Immature natural killer cell (primary cell): Measurements from ENCODE around the gene SH2D5. TPM values are rescaled to one million over a fixed set of nuclear protein-coding genes. Genes with fewer than 3 reads are reported as not detected.

Experiments used
- DNase-seq, 3 donors: peaks; one replicate each; pipeline ENCODE4 v3.0.0; 2022; ENCODE audit warnings: mixed read lengths in 1 of 3
- H3K27ac Mint-ChIP-seq, 6 donors: one replicate each; pipeline ENCODE4 v1.8.0; 2020; ENCODE audit warnings: mixed read lengths in 6 of 6, mild to moderate bottlenecking in 5 of 6, inconsistent platforms in 4 of 6, moderate library complexity in 3 of 6
- H3K27me3 Mint-ChIP-seq, 3 donors: one replicate each; pipeline ENCODE4 v1.8.0; 2020 to 2021; ENCODE audit warnings: low read depth in 3 of 3, mild to moderate bottlenecking in 3 of 3, mixed read lengths in 3 of 3, moderate library complexity in 3 of 3, inconsistent platforms in 1 of 3
- H3K36me3 Mint-ChIP-seq, 3 donors: one replicate each; pipeline ENCODE4 v1.8.0; 2020; ENCODE audit warnings: mixed read lengths in 3 of 3, inconsistent platforms in 2 of 3, mild to moderate bottlenecking in 2 of 3
- H3K4me1 Mint-ChIP-seq, 2 donors: one replicate each; pipeline ENCODE4 v1.8.0; 2020; ENCODE audit warnings: inconsistent platforms in 2 of 2, mild to moderate bottlenecking in 2 of 2, mixed read lengths in 2 of 2, moderate library complexity in 1 of 2
- H3K4me3 Mint-ChIP-seq, 5 donors: one replicate each; pipeline ENCODE4 v1.8.0; 2020; ENCODE audit warnings: mild to moderate bottlenecking in 5 of 5, mixed read lengths in 5 of 5, inconsistent platforms in 3 of 5, moderate library complexity in 3 of 5
- H3K9me3 Mint-ChIP-seq, 6 donors: one replicate each; pipeline ENCODE4 v1.8.0; 2020; ENCODE audit warnings: mild to moderate bottlenecking in 6 of 6, mixed read lengths in 6 of 6, inconsistent platforms in 4 of 6, moderate library complexity in 3 of 6
- polyA plus RNA-seq, 3 donors: library from polyadenylated mRNA; unstranded; fragments of 300-500 nt; fragmentation: Illumina TruSeq; gene quantifications; one replicate each; pipeline ENCODE4 v1.2.3, GENCODE V29; 2021

The SH2D5 gene
- polyA plus RNA-seq, 3 donors from 2014 or later: not detected

DNA sequence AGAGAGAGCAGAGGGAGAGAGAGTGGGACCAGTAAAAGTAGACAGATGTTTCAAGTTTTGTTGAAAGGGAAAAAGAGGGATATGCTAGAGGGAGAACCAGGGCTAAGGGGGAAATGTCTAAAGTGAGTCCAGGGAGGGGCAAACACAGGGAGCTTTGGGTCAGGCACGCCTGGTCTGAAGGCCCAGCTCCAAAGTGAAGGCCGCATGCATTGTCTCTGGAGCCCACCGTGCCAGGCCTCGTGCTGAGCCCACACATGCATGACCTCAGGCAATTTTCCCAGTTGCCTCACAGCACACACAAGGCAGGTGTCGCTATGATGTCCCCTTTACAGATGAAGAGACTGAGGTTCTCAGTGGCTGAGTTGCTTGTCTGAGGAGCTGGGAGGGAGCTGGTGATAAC lies 30.7 kb downstream of the SH2D5 start:
- no peak overlapping the region for H3K27ac Mint-ChIP-seq
- H3K36me3 Mint-ChIP-seq: no peaks in the 10 kb centered on the region
- peaks cover 0 to 2% of the 10 kb centered on the region in 2 donors for H3K4me1 Mint-ChIP-seq
- peaks cover 2 to 5% (median 3%) of the 10 kb centered on the region in 3 donors for H3K27me3 Mint-ChIP-seq
- no peaks in the 10 kb centered on the region for H3K9me3 Mint-ChIP-seq
- no peak overlapping the region for H3K4me3 Mint-ChIP-seq
- DNase-seq: no peak

DNA sequence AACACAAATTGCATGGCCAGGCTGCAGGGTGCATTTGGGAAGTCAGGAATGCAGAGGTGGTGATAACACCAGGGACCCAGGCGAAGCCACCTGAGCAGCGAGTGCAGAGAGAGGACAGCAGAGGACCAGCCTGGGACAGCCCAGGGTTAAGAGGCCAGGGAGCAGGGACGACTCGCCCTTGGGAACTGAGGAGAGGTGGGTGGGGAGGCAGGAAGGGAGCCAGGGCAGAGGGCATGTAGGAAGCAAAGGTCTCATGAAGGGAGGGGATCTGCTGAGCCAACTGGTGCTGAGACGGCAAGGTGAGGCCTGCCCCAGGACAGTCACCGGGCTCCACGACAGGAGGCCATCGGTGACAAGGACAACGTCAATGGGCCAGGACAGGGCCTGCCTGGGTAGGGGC lies 31.1 kb downstream of the SH2D5 start:
- no peak for DNase-seq
- Mint-ChIP-seq H3K4me3 (no peak overlapping the region), H3K4me1 (peaks cover 1 to 3% of the 10 kb centered on the region in 2 donors), H3K36me3 (no peaks in the 10 kb centered on the region), H3K27ac (no peak overlapping the region), H3K27me3 (peaks cover 3 to 5% (median 4%) of the 10 kb centered on the region in 3 donors), H3K9me3 (no peaks in the 10 kb centered on the region)

DNA sequence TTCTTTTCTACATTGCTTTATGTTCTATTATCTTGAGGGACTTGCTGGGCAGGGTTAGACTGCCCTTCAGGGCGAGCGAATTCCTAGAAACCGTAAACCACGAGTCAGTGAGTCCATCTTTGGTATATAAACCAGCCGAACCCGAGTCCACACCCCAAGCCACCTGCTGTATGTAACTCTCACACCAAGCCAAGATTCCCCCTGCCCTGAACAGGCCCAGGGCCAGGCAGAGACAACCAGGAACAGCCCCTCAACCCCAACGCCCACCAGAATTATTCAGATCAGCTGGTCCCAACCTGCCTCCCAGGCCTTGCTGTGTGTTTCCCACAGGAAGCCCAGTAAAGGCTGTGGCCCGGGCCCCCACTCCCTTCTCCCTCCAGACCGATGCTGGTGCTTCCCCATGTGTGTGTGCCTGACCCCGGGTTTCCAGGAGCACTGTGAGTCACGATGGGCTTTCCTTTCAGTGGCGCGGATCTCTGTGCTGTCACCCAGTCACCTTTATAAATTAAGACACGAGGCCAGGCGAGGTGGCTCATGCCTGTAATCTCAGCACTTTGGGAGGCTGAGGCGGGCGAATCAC lies 31.8 kb downstream of the SH2D5 start:
- DNase-seq: no peak
- Mint-ChIP-seq H3K27ac (no peak overlapping the region), H3K36me3 (no peaks in the 10 kb centered on the region), H3K9me3 (no peaks in the 10 kb centered on the region), H3K27me3 (peaks cover 5 to 8% (median 6%) of the 10 kb centered on the region in 3 donors), H3K4me3 (no peak overlapping the region), H3K4me1 (peaks cover 5 to 6% of the 10 kb centered on the region in 2 donors)

DNA sequence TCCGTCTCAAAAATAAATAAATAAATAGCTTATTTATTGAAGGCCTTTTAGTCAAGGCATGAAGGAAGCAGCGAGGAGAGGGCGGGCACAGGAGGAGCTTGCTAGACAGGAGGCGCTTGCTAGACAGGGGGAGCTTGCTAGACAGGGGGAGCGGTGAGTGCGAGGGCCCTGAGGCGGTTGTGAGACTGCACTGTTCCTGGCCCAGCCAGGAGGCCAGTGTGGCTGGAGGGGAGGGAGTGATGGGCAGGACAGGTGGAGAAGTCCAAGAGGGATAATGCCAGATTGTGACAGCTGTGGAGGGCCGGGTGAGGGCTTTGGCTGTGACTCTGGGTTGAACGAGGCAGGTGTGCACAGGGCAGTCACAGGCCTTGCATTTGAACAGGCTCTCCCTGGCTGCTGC lies 32.9 kb downstream of the SH2D5 start:
- Mint-ChIP-seq H3K27ac (peak overlapping the region in 1 of 6 donors; percentile 86), H3K36me3 (no peaks in the 10 kb centered on the region), H3K4me1 (peaks cover 5 to 6% of the 10 kb centered on the region in 2 donors), H3K9me3 (no peaks in the 10 kb centered on the region), H3K4me3 (no peak overlapping the region), H3K27me3 (peaks cover 5 to 8% (median 7%) of the 10 kb centered on the region in 3 donors)
- DNase-seq: no peak

DNA sequence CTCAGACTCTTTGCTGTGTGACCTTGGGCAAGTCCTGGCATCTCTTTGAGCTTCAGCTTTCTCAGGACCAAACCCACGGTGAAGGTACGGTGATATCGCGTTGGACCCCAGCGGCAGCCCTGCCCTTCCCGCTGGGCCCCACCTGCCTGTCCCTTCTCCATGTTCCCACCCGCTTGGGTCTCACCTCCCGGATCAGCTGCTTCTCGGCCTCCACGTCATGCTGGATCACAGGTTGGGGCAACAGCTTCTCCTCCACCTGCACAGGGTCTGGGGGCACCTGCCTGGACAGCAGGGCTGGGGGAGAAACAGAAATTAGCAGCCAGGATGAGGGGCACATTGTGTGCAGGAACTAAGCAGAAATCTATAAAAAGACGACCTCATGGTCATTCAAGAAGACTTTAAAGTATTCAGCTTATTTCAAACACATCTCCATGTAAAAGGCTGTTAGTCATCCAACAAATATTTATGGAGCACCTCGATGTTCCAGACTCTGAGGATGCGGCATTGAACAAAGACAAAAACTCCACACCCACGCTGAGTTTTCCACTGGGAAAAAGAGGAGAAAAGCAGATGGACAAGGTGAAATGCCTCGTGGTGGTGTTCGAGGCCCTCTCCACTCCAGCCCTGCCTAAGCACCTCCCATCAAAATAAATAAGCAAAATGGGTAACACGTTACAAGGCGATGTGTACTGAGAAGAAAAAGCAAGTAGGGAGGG lies 34.1 kb downstream of the SH2D5 start:
- Mint-ChIP-seq H3K27ac (no peak overlapping the region), H3K4me1 (peaks cover 5 to 6% of the 10 kb centered on the region in 2 donors), H3K9me3 (no peaks in the 10 kb centered on the region), H3K27me3 (peaks cover 5 to 7% (median 6%) of the 10 kb centered on the region in 3 donors), H3K36me3 (no peaks in the 10 kb centered on the region), H3K4me3 (peak overlapping the region in 3 of 5 donors; percentile 24 to 49 (median 40))
- DNase-seq: no peak

DNA sequence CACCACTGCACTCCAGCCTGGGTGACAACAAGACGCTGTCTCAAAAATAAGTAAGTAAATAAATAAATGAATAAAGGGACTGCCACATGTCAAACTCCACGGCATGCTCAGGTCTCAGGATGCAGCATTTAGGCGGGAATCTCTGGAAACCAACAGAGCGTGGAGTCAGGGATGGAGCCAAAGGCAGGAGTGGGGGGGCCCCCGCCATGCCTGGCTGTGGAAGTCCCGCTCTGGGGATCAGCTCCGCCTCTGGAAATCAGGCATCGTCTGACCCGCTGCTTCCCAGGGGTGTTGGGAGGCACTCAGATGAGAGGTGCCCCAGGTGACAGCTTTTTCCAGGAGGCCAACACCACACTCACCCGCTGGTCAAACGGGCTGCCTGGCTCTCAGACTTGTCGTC lies 34.9 kb downstream of the SH2D5 start:
- Mint-ChIP-seq H3K27me3 (peaks cover 5 to 7% (median 5%) of the 10 kb centered on the region in 3 donors), H3K4me1 (peaks cover 5 to 6% of the 10 kb centered on the region in 2 donors), H3K27ac (no peak overlapping the region), H3K9me3 (no peaks in the 10 kb centered on the region), H3K4me3 (peak overlapping the region in 2 of 5 donors; percentile 49 to 91), H3K36me3 (no peaks in the 10 kb centered on the region)
- DNase-seq: no peak

DNA sequence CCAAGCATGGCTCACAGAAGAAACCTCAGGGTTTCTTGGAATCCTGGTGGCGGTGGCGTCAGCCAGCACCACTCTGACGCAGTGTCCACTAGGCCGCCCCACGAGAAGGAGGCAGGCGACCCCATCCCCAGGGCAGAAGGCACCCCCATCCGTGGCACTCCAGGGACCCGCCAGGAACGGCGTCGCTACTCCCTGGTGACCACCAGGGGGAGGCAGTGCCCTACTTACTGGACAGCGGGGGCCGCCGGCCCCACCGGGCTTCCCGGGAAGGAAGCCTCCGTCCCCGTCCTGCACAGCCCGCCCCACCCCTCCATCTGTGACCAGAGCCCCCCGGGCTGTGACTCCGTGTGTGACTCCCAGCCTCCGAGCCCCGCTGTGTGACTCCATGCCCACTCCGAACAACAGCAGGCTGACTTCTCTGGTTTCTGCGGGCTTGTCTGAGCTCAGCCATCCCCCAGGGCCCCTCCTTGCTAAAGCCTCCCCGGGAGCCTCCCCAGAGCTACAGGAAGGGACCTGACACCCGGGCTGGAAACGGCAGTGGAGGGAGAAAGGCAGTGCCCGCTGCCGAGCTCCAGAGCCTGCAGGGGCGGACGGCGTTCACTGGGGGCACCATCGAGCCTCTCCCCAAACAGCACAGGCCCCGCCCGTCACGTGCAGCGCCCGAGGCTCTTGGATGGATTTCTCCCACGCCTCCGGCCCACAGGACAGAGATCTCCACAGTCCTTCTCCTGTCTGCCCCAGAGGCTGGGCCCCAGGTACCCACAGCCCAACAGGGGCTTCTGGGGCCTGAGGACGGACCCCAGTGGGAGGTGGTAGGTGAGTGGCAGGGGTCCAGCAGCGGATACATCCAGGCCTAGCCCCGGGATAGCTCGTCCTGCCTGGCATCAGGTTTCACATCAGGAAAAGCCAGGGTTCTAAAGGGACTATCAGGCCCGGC lies 35.8 kb downstream of the SH2D5 start:
- Mint-ChIP-seq H3K4me1 (peaks cover 5 to 6% of the 10 kb centered on the region in 2 donors), H3K4me3 (peak overlapping the region; percentile 86 to 93 (median 89)), H3K9me3 (no peaks in the 10 kb centered on the region), H3K36me3 (no peaks in the 10 kb centered on the region), H3K27me3 (peaks cover 5 to 6% (median 6%) of the 10 kb centered on the region in 3 donors), H3K27ac (peak overlapping the region in 4 of 6 donors; percentile 5 to 75 (median 67))
- DNase-seq: peak; percentile 62 to 67 (median 63)

DNA sequence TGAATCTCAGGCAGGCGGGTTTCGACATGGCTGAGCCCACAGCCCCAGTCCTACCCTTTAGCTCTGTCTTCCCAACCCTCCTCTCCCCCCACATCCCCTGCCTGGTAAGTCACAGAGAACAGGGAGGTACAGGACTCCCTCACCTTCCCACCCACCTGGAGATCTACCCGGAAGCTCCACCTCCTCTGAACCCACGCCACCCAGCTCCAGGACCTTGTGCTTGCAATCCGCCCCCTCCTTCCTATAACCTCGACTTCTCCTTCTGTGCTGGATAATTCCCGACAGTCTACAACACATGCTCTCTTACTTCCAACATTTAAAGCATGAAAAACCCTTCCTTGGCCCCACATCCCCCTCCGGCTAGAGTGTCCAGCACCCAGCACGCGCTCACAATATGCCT lies 37.0 kb downstream of the SH2D5 start:
- peaks cover 5 to 6% of the 10 kb centered on the region in 2 donors for H3K4me1 Mint-ChIP-seq
- no peak for DNase-seq
- no peaks in the 10 kb centered on the region for H3K9me3 Mint-ChIP-seq
- peak overlapping the region in 1 of 6 donors; percentile 1 for H3K27ac Mint-ChIP-seq
- peaks cover 5 to 6% (median 5%) of the 10 kb centered on the region in 3 donors for H3K27me3 Mint-ChIP-seq
- H3K36me3 Mint-ChIP-seq: no peaks in the 10 kb centered on the region
- H3K4me3 Mint-ChIP-seq: peak overlapping the region in 4 of 5 donors; percentile 30 to 93 (median 88)

DNA sequence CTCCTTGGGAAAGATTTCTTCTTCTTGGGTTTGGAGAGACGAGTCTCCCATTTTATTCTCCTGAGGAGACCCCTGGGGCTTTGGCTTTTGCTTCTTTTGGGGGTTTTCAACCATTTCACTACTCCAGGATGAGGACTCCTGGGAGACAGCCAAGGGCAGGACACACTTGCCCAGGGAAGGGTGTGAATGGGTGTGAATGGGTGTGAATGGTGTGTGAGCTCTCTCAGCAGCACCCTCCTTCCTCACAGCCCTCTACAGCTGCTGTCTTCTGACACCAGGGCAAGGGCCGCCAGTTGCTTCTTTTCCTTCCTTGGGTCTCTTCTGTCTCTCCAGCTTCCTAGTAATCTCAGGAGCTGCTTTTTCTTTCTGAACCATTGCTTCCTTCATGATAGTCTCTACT lies 38.9 kb downstream of the SH2D5 start:
- Mint-ChIP-seq H3K4me1 (peaks cover 5 to 6% of the 10 kb centered on the region in 2 donors), H3K4me3 (no peak overlapping the region)

DNA sequence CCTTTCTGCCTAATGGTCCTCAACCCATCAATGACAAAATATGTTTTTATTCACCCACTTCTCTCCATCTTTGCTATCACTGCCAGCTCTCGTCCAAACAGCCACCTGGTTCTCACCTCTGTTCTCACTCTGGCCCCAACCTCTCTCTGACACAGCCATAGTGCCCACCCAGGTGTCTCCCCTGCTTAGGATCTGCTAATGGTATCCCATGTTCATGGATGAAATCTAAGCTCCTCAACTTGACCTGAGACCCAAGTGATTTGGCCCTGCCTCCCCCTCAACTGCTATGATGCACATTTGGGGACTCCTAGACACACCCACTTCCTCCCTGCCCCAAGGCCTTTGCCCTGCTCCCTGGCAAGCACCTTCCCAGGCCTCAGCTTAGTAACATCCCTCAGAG lies 40.6 kb downstream of the SH2D5 start:
- H3K9me3 Mint-ChIP-seq: no peaks in the 10 kb centered on the region
- no peak for DNase-seq

More for the DNA sequence above, 38.9 kb downstream of the SH2D5 start:
- no peaks in the 10 kb centered on the region for H3K9me3 Mint-ChIP-seq
- peaks cover 2 to 6% (median 5%) of the 10 kb centered on the region in 3 donors for H3K27me3 Mint-ChIP-seq
- no peak for DNase-seq
- no peak overlapping the region for H3K27ac Mint-ChIP-seq
- H3K36me3 Mint-ChIP-seq: no peaks in the 10 kb centered on the region

DNA sequence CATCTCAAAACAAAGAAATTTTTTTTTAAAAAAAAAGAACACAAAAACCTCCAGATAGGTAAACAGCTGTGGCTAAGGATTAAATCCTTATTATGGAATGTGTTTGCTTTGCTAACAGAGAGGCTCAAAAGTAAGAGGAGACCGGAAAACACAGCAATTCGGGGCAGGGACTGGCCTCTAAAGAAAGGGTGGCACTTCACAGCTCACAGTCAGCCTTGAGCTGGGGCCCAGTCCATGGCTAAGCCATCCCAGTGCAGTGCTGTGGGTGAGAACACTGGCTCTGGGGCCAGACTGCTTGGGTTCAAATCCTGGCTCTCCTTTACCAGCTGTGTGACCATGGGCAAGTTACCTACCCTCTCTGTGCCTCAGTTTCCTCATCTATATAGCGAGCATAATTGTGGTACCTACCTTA lies 42.9 kb downstream of the SH2D5 start:
- no peaks in the 10 kb centered on the region for H3K36me3 Mint-ChIP-seq
- H3K27me3 Mint-ChIP-seq: peaks cover 0 to 3% (median under 1%) of the 10 kb centered on the region in 3 donors
- no peak for DNase-seq
- H3K4me1 Mint-ChIP-seq: no peaks in the 10 kb centered on the region
- no peak overlapping the region for H3K27ac Mint-ChIP-seq
- H3K9me3 Mint-ChIP-seq: no peaks in the 10 kb centered on the region
- H3K4me3 Mint-ChIP-seq: no peak overlapping the region

More for the DNA sequence above, 40.6 kb downstream of the SH2D5 start:
- Mint-ChIP-seq H3K27me3 (peaks cover 2 to 6% (median 5%) of the 10 kb centered on the region in 3 donors), H3K27ac (no peak overlapping the region), H3K4me1 (peaks cover 5% of the 10 kb centered on the region in 2 donors), H3K36me3 (no peaks in the 10 kb centered on the region), H3K4me3 (no peak overlapping the region)

DNA sequence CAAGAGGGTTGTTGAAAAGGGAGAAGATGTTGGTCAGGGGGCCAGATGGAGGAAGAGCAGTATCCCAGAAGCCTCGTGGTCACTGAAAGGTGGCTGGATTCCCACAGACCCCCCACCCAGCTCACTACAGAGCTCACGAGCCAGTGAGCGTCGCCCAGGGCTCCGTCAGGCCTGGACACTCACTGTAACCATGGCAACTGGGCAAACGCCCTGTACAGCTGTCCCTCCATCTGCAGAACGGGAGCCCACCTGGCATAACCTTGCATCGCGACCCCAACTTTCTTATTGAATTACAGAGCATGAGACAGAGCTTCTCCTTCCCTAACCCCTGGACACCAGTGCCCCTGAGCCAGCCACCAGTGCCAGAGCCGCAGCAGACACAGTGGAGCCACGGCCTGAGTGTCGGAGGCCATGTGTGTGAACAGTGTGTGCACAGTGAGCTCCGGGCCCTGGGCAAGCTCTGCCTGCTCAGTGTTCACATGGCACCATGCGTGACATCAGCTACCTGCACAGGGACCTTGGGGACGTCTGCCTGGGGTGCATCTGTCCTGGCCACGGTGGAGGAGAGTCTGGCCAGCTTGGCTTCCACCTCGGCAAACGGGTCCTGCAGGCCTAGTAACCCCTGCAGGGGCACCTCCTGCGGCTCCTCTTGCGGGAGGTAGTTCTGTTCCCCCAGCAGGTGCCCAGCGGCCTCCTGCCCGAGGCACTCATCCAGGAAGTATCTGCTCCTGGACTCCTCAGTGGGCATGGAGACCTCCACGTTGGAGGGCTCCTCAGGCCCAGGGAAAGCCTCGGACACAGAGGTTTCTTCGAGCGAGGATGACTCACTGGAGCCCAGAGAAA lies 45.4 kb downstream of the SH2D5 start:
- Mint-ChIP-seq H3K4me1 (no peaks in the 10 kb centered on the region), H3K9me3 (no peaks in the 10 kb centered on the region)

DNA sequence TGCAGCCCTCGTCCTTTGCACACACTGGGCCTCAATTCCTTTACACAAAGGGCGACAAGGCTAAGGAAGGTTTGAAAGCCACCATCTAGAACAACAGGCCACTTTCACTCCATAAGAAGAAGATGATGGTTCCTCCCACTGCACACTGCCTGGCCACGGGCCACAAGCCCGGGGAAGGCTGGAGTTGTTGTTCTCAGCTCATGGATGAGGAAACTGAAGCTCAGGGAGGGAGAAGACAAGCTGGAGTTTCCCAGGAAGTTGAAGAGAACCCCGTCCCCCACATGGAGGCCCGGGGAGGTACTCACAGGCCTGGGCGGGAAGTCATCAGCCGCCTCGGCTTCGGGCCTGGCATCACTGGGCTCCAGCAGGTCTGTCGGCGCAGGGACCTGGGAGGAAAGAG lies 46.8 kb downstream of the SH2D5 start:
- Mint-ChIP-seq H3K9me3 (peaks cover 0 to 2% (median 0%) of the 10 kb centered on the region in 6 donors), H3K4me3 (no peak overlapping the region), H3K36me3 (no peaks in the 10 kb centered on the region), H3K4me1 (no peaks in the 10 kb centered on the region), H3K27ac (no peak overlapping the region), H3K27me3 (peaks cover 0 to 2% (median 1%) of the 10 kb centered on the region in 3 donors)
- no peak for DNase-seq

More for the DNA sequence above, 45.4 kb downstream of the SH2D5 start:
- no peak for DNase-seq
- no peaks in the 10 kb centered on the region for H3K36me3 Mint-ChIP-seq
- H3K27ac Mint-ChIP-seq: no peak overlapping the region
- peaks cover 0 to 3% (median 1%) of the 10 kb centered on the region in 3 donors for H3K27me3 Mint-ChIP-seq
- no peak overlapping the region for H3K4me3 Mint-ChIP-seq
